HG03097 (cell line): ENCODE results near the gene TMEM184C.

ENCODE experiments used
- ATAC-seq: cut with Tn5 transposase; IDR thresholded peaks from one replicate; pipeline ENCODE4 v1.9.1; 2021; ENCODE audit not compliant: unreplicated experiment, low FRiP score

The TMEM184C gene

GRCh38 chr4:147599206-147599605 lies 18.0 kb upstream of the TMEM184C start:
- no peak for ATAC-seq

DNA sequence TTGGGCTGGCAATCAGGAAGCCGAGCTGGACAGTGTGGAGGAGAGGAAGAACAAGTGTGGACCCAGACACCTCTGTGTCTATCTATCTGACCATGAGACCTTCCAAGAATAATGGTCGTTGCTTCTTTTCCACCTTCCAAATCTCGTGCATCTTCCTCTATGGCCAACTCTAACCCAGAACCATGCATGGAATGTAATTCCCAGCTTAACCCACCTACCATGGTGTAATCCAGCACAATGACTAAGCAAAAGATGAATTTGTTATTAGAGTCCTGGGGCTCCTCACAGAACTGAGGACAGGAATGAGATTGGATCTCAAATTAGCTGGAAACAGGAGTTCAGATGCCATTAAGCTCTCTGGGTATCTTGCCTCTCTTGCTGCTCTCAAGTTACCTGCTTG lies 17.4 kb upstream of the TMEM184C start:
- ATAC-seq = no peak

DNA sequence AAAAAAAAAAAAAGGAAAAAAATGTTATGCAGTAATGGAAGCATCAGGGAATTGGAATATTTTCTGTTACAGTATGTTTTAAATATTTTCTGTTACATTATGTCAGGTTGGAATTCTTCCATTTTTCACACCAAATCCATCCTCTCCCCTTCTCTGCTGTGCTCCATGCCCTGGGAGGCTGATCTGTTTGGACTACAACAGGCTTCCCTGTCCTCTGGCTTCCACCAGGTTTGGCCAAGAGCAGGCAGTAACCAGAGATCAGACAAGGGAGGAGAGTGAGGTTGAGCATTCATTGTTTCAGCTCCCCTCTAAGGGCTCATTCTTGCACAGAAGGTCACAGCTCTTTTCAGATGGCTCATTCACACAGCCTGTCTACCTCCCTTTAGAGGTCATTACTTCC lies 11.7 kb upstream of the TMEM184C start:
- no peak for ATAC-seq

DNA sequence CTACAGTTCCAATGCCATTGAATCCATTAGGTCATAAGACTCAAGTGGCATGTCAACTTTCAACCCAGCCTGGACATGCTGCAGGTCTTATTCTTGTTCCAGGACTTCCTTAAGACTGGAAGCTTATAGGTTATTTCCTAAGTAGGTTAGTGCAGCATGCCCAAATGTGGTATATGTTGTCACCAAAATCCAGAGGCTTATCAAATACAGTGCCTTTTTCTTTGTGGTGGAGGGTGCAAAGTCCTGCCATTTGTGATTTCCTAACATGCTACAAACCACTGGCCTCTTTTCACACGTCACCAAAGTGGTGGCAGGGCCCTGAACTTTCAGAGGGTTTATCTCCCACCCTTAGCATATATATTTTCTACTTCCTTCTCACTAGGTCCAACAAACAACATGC lies 9.7 kb upstream of the TMEM184C start:
- no peak for ATAC-seq

GRCh38 chr4:147610686-147611085 lies 6.5 kb upstream of the TMEM184C start:
- ATAC-seq = no peak

- no peak for ATAC-seq
These were observed 386 bp upstream of the TMEM184C start for GRCh38 chr4:147616849-147617172.

GRCh38 chr4:147617841-147618691 lies 869 bp downstream of the TMEM184C start:
- no peak for ATAC-seq

DNA sequence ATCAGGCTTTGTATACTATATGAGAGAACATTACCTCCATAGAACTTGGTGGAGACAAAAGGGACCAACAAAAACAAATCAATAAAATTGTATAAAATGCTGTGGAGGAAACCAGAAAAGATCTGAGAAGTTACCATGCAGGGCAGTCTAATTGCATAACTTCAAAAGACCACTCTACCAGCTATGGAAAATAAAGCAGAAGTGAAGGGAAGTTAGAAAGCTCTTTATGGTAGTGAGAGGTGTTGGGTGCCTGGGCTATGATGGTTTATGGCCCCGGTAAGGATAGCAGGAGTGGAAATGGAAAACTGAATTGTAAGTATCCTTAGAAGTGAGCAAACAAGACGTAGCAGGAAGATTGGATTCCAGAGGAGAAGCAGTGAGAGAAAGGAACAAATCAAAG lies 3.1 kb downstream of the TMEM184C start:
- no peak for ATAC-seq

GRCh38 chr4:147625733-147626132 lies 8.5 kb downstream of the TMEM184C start:
- ATAC-seq = no peak

GRCh38 chr4:147626903-147627302 lies 9.7 kb downstream of the TMEM184C start:
- no peak for ATAC-seq

- ATAC-seq = no peak
These were observed 11.2 kb downstream of the TMEM184C start for GRCh38 chr4:147628415-147628814.

- no peak for ATAC-seq
These were observed 12.9 kb downstream of the TMEM184C start for GRCh38 chr4:147629783-147630730.

GRCh38 chr4:147633113-147633512 lies 15.9 kb downstream of the TMEM184C start:
- ATAC-seq = no peak

DNA sequence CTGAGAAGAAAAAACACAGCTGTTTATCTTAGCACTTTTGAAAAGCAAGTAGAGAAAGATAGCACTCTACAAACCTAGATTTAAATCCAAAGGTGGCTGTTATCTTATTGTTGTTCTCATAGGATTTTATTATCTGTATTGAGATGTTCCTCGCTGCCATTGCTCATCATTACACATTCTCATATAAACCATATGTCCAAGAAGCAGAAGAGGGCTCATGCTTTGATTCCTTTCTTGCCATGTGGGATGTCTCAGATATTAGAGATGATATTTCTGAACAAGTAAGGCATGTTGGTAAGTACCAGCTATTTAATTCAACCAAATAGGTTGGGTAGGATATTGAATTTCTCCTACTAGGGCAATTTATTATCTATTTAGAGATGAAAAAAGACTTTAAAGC lies 16.4 kb downstream of the TMEM184C start:
- no peak for ATAC-seq

DNA sequence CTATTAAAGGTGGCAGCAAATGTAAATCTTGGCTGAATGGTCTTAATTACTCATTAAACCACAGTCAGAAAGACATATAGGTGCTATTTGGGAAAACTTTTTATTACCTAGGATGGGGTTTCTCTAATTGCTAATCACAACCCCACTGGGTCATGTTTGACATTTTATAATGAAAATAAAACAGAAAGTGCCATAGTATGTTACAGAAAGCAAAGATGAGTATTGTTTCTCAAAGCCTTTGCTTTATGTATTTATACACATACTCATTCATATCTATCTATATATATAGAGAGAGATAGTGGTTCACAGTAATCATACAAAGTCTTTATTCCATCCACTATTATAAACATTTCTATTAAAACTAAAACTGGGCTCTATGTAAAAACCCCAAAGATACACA lies 18.2 kb downstream of the TMEM184C start:
- ATAC-seq = no peak

- ATAC-seq = no peak
These were observed 21.2 kb downstream of the TMEM184C start for GRCh38 chr4:147638365-147638764.

DNA sequence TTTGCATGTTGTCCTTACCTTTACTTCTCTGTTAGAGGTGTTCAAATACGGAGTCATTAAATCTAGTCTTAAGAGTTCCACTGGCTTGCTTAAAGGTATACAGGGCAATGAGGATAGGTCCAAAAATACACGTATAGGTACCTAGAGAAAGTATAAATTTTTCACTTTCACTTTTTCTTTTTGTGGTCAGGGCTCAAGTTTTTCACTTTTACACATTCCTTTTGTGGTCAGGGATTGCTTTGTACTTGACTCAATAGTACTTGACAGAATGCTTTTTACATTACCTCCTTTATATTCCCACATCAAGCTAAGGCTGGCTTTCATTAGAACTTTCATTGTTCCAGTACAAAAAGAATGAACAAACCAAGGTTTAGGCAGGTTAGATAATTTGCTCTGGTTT lies 21.7 kb downstream of the TMEM184C start:
- no peak for ATAC-seq

- ATAC-seq = no peak
These were observed 22.2 kb downstream of the TMEM184C start for GRCh38 chr4:147639388-147639787.

- no peak for ATAC-seq
These were observed 23.1 kb downstream of the TMEM184C start for GRCh38 chr4:147640331-147640730.

DNA sequence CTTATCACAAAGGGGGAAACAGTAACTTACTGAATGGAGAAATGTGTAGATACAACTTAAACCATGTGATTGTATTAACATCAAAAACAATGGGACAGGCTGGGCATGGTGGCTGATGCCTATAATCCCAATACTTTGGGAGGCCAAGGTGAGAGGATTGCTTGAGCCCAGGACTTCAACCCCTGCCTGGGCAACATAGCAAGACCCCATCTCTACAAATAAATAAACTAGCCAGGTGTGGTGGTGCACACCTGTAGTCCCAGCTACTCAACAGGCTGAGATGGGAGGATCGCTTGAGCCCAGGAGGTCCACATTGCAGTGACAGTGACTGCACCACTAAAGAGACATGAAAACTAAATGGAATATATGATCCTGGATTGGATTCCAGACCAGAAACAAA lies 26.4 kb downstream of the TMEM184C start:
- ATAC-seq = no peak

GRCh38 chr4:147644471-147644870 lies 27.3 kb downstream of the TMEM184C start:
- ATAC-seq = no peak

DNA sequence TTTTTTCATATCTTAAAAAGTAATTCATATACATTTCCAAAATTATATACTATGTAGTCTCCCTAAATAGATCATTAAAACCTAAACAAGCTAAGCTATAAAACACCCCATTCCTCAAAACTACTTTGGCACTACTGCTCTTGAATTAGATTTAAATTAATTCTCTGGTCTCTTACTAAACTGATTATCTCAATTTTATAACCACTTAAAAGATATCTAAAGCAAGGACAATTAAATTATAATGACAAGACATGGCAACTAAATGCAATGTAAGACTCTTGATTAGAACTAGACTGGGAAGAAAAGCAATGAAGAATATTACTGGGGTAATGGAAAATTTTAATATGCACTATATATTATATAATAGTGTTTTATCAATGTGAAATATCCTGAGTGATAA lies 27.9 kb downstream of the TMEM184C start:
- no peak for ATAC-seq
